Measurements from ENCODE around the gene SH3RF3. TPM values are rescaled to one million over a fixed set of nuclear protein-coding genes. Genes with fewer than 3 reads are reported as not detected.

Gene SH3RF3
- polyA plus RNA-seq, 1 of the 3 experiments (the other 2 are of a cell fraction), result 1.9 TPM

DNA sequence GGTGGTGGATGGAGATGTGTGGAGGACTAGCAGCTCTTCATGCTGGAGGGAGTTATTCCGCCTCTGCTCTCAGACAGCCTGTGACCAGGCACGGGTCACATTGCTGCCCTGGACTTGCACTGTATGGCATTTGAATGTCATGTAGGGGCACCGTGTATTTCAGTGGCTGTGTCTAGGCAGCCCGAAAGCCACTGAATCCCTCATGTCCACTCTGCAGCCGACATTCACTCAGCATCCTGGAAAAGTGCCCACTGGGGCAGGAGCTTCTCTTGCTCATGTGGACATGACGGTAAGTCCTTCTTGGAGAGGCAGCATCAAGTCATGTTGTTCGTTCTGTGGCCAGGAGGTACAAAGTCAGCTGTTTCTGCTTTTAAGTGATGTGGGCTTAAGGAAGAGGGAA is 127.9 kb downstream of the SH3RF3 start:
- no peaks in the 10 kb centered on the region for H3K9me3 ChIP-seq
- no peak for DNase-seq
- no peaks in the 10 kb centered on the region for H3K9me2 ChIP-seq
- H3K27me3 ChIP-seq (ENCODE audit: insufficient read depth), result no peaks in the 10 kb centered on the region
- peaks cover 0 to 40% of the 10 kb centered on the region in 2 experiments; a peak in 1 of 4 replicates for H3K4me1 ChIP-seq (ENCODE audit: control insufficient read depth in 1 of 2, insufficient read depth in 2 of 2, low read depth in 1 of 2, low read length in 1 of 2)
- TF ChIP-seq FOSL2 (IDR thresholded peaks at IDR 0.05; ENCODE audit: borderline replicate concordance, low read depth) (no peak), JUND (IDR thresholded peaks at IDR 0.05) (no peak), ZBTB33 (IDR thresholded peaks at IDR 0.05; ENCODE audit: borderline replicate concordance, low read depth) (no peak), NFIC (IDR thresholded peaks at IDR 0.05; ENCODE audit: borderline replicate concordance) (no peak), CHD2 (IDR thresholded peaks at IDR 0.05; ENCODE audit: low read length, partially characterized antibody) (no peak), SMC3 (IDR thresholded peaks at IDR 0.05; ENCODE audit: low read depth, low read length) (no peak), MXI1 (IDR thresholded peaks at IDR 0.05; ENCODE audit: low read depth, low read length) (no peak), SIN3A (IDR thresholded peaks at IDR 0.05; ENCODE audit: borderline replicate concordance, low read depth, low read length) (no peak)
- TF ChIP-seq, protein P1, sequence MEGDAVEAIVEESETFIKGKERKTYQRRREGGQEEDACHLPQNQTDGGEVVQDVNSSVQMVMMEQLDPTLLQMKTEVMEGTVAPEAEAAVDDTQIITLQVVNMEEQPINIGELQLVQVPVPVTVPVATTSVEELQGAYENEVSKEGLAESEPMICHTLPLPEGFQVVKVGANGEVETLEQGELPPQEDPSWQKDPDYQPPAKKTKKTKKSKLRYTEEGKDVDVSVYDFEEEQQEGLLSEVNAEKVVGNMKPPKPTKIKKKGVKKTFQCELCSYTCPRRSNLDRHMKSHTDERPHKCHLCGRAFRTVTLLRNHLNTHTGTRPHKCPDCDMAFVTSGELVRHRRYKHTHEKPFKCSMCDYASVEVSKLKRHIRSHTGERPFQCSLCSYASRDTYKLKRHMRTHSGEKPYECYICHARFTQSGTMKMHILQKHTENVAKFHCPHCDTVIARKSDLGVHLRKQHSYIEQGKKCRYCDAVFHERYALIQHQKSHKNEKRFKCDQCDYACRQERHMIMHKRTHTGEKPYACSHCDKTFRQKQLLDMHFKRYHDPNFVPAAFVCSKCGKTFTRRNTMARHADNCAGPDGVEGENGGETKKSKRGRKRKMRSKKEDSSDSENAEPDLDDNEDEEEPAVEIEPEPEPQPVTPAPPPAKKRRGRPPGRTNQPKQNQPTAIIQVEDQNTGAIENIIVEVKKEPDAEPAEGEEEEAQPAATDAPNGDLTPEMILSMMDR (IDR thresholded peaks at IDR 0.05), result no peak
- TF ChIP-seq, protein P2, sequence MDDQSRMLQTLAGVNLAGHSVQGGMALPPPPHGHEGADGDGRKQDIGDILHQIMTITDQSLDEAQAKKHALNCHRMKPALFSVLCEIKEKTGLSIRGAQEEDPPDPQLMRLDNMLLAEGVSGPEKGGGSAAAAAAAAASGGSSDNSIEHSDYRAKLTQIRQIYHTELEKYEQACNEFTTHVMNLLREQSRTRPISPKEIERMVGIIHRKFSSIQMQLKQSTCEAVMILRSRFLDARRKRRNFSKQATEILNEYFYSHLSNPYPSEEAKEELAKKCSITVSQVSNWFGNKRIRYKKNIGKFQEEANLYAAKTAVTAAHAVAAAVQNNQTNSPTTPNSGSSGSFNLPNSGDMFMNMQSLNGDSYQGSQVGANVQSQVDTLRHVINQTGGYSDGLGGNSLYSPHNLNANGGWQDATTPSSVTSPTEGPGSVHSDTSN (IDR thresholded peaks at IDR 0.05), result no peak
- H3K27ac ChIP-seq (ENCODE audit: low read depth in 2 of 2, low read length in 1 of 2), result no peak overlapping the region
- H2AFZ ChIP-seq (ENCODE audit: low read depth), result no peak overlapping the region
- H3K9ac ChIP-seq, result no peak overlapping the region
- no peaks in the 10 kb centered on the region for H3F3A ChIP-seq (replicated peaks; ENCODE audit: insufficient read depth)
- H3K4me3 ChIP-seq (ENCODE audit: low read depth in 2 of 2, low read length in 1 of 2), result no peak overlapping the region
- ChIA-PET POLR2A (no interaction called here), CTCF (interaction anchor here (1.2 kb wide), 1 partner anchor 289 kb away, joined by 3 read pairs; no protein-coding TSS in a partner anchor)
- H4K20me1 ChIP-seq (ENCODE audit: insufficient read depth), result 0 out of 2 replicates have a peak, but pooled peaks cover 6% of the 10 kb centered on the region
- 93% methylated on average over 5 of the region's 7 CpGs for whole genome bisulfite sequencing (ENCODE audit: low lambda C conversion rate)
- H3K4me2 ChIP-seq, result no peak overlapping the region
- H3K36me3 ChIP-seq (replicated peaks in 1 of 2; ENCODE audit: control insufficient read depth in 1 of 2, insufficient read depth in 2 of 2, low read length in 1 of 2), result no peaks in the 10 kb centered on the region
- H3K79me2 ChIP-seq (ENCODE audit: insufficient read depth), result no peaks in the 10 kb centered on the region

DNA sequence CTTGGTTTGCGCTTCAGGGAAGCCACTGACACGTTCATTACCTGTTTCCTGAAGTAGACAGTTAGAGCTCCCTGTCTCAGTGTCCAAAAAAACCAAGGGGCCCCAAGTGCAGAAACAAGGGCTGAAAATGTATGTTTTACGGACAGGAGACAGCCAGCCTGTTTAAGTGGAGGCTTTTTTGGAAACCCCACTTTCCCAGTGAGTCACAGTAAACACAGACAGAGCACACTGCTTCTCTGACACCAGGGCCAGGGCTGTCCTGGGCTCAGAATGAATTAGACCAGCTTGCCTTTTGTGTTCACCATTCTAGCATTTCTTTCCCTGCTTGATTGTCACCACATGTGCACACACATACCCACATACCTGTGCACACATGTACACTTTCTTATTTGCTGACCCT is 128.6 kb downstream of the SH3RF3 start:
- no peak for DNase-seq
- Histone ChIP-seq H3K4me3 (ENCODE audit: low read depth in 2 of 2, low read length in 1 of 2) (no peak overlapping the region), H3F3A (replicated peaks; ENCODE audit: insufficient read depth) (no peaks in the 10 kb centered on the region), H3K27ac (ENCODE audit: low read depth in 2 of 2, low read length in 1 of 2) (no peak overlapping the region), H3K4me1 (ENCODE audit: control insufficient read depth in 1 of 2, insufficient read depth in 2 of 2, low read depth in 1 of 2, low read length in 1 of 2) (peaks cover 0 to 42% of the 10 kb centered on the region in 2 experiments; a peak in 1 of 4 replicates), H3K9me2 (no peaks in the 10 kb centered on the region), H3K27me3 (ENCODE audit: insufficient read depth) (no peaks in the 10 kb centered on the region), H2AFZ (ENCODE audit: low read depth) (no peak overlapping the region), H3K9ac (no peak overlapping the region), H3K4me2 (no peak overlapping the region), H3K79me2 (ENCODE audit: insufficient read depth) (no peaks in the 10 kb centered on the region), H3K36me3 (replicated peaks in 1 of 2; ENCODE audit: control insufficient read depth in 1 of 2, insufficient read depth in 2 of 2, low read length in 1 of 2) (no peaks in the 10 kb centered on the region), H4K20me1 (ENCODE audit: insufficient read depth) (0 out of 2 replicates have a peak, but pooled peaks cover 6% of the 10 kb centered on the region), H3K9me3 (no peaks in the 10 kb centered on the region)
- CTCF ChIA-PET, result interaction anchor here (1.2 kb wide), 1 partner anchor 288 kb away, joined by 3 read pairs; no protein-coding TSS in a partner anchor
- POLR2A ChIA-PET, result no interaction called here
- WGBS (ENCODE audit: low lambda C conversion rate), result 56% methylated on average over 3 of the region's 3 CpGs
- TF ChIP-seq IRF3 (IDR thresholded peaks at IDR 0.05; ENCODE audit: low read depth, low read length), result no peak
- no peak for TF ChIP-seq GATA2 (CRISPR knock-in tag; IDR thresholded peaks at IDR 0.05)
- no peak for TF ChIP-seq ZBTB33 (IDR thresholded peaks at IDR 0.05; ENCODE audit: borderline replicate concordance, low read depth)
- no peak for TF ChIP-seq RCOR1 (IDR thresholded peaks at IDR 0.05; ENCODE audit: low read length)
- TF ChIP-seq, protein P3, sequence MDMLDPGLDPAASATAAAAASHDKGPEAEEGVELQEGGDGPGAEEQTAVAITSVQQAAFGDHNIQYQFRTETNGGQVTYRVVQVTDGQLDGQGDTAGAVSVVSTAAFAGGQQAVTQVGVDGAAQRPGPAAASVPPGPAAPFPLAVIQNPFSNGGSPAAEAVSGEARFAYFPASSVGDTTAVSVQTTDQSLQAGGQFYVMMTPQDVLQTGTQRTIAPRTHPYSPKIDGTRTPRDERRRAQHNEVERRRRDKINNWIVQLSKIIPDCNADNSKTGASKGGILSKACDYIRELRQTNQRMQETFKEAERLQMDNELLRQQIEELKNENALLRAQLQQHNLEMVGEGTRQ (IDR thresholded peaks at IDR 0.05; ENCODE audit: borderline replicate concordance, low read depth, low read length), result no peak
- TF ChIP-seq GABPA (IDR thresholded peaks at IDR 0.05; ENCODE audit: low read depth), result no peak
- no peak for TF ChIP-seq NRF1 (IDR thresholded peaks at IDR 0.05; ENCODE audit: low read depth, low read length)
- TF ChIP-seq RFX5 (IDR thresholded peaks at IDR 0.05; ENCODE audit: low read length), result no peak
- TF ChIP-seq SIN3A (IDR thresholded peaks at IDR 0.05; ENCODE audit: borderline replicate concordance, low read depth, low read length), result no peak
- TF ChIP-seq YY1 (IDR thresholded peaks at IDR 0.05; ENCODE audit: low read depth), result no peak
- no peak for TF ChIP-seq SMC3 (IDR thresholded peaks at IDR 0.05; ENCODE audit: low read depth, low read length)
- TF ChIP-seq MXI1 (IDR thresholded peaks at IDR 0.05; ENCODE audit: low read depth, low read length), result no peak

Measured in SK-N-SH (cell line).